HPDE6-E6E7 (cell line): Measurements from ENCODE around the gene PRKCA.
"Not testable (repeated sequence)": the region's sequence is repeated elsewhere in the genome, so short reads cannot be mapped to it uniquely, and the experiment has no call there.

Experiments used
- DNase-seq: peaks from one replicate; pipeline ENCODE4 v3.0.0; 2011; ENCODE audit warnings: missing footprints; ENCODE audit errors: extremely low spot score

PRKCA gene

DNA sequence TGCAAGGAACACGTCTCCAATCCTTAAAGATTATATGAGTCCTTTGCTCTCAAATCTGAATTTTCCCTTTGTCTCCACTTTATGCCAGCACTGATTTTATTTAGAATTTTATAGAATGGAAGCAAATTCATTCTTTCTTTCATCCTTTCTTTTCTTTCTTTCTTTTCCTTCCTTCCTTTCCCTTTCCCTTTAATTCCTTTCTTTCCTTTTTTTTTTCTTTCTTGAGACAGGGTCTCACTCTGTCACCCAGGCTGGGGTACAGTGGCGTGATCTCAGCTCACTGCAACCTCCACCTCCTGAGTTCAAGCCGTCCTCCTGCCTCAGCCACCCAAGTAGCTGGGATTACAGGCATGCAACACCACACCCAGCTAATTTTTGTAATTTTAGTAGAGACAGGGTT is 187.2 kb downstream of the PRKCA start:
- not testable (repeated sequence) for DNase-seq

GRCh38 chr17:66491213-66491612 is 188.8 kb downstream of the PRKCA start:
- DNase-seq = no peak

- DNase-seq = no peak
Observed at GRCh38 chr17:66491665-66492064, 189.3 kb downstream of the PRKCA start.

DNA sequence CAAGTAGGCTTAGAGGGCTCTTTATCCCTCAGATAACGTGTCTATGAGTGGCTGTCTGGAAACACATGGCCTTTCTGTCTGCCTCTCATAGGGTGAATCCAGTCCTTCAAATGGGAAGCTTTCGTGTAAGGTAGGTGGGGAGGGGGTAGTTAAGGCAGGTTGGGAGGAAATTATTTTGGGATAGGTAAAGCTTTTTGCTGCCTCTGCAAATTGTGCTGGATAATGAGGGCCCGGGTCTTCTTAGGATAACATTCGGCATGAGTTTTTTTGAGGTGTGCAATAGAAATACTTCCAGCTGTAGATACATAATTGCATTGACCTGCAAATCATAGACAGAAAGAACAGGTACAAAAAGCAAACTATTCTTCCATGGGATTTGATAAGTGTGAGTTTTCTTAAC is 189.7 kb downstream of the PRKCA start:
- DNase-seq = no peak

- DNase-seq = no peak
Observed at GRCh38 chr17:66492561-66493005, 190.2 kb downstream of the PRKCA start.

DNA sequence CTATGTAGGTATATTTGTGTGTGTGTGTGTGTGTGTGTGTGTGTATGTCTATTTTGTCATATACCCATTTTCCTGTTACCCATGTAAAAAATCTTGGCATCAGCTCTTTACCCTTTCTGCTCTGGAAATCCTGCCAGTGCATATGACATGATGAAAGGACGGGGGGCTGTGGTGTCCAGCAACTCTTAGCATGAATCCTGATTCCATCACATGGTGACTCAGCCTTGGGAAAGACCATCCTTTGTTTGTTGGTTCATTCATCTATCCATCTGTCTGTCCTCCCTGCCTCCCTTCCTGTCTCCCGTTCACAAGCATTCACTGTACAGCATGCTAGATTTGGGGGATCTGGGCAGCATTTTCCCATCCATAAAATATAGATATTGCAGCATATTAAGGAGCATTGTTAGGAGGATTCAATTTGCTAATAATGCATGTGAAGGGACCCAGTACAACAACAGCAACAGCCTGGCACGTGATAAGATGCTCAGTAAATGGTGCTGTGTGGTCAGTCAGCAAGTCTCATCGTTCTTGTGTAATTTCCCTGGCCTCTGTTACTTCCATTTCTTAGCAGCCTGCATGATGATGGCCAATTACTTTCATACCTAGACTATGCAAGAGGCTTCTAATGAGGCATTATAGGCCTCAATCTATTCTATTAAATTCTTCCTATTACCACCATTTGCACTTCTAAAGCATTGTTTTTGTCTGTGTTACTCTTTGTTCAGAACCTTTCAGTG is 191.0 kb downstream of the PRKCA start:
- no peak for DNase-seq

- peak; percentile 67 for DNase-seq
Observed at GRCh38 chr17:66494023-66494803, 191.8 kb downstream of the PRKCA start.

GRCh38 chr17:66495035-66495434 is 192.6 kb downstream of the PRKCA start:
- no peak for DNase-seq

GRCh38 chr17:66496306-66496705 is 193.9 kb downstream of the PRKCA start:
- no peak for DNase-seq

- DNase-seq = no peak
Observed at GRCh38 chr17:66498580-66498979, 196.2 kb downstream of the PRKCA start.

GRCh38 chr17:66506641-66507040 is 204.2 kb downstream of the PRKCA start:
- no peak for DNase-seq

DNA sequence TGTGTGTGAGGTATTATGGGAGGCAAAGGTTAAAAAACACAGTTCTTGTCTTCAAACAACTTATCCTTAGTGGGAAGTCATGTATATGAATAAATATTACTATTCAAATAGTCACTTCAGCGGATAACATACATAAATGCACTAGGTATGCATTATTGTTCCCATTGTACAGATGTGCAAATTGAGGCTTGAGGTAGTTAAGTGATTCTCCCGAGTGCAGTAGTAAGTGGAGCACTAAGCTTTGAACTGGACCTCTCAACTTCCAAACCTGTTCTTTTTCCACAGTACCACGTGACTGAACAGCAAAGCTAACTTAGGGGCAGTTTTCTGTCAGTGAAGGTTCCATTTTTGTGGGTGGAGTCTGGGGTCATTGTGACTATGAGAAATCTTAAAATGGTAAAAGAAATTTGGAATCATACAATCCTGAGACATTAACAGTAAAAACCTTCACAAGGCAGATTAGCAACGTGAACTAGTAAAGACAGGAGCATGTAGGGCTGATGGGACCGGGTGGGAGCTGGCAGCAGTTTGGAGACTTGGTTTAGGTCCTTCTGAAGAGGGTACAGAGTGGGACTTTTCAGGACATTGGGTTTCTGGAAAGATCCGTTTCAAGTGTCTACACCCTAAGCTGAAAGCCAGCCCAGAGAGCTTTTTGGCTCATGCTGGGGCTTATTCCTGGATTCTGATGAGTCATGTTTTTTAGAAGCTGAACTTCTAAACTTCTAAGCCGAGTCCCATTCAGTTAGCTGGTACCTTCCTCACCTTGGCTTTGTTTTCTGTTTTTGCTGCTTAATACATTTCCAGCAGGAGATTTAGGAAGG is 204.9 kb downstream of the PRKCA start:
- peak; percentile 53 for DNase-seq

- DNase-seq = no peak
Observed at GRCh38 chr17:66507982-66508760, 205.8 kb downstream of the PRKCA start.

DNA sequence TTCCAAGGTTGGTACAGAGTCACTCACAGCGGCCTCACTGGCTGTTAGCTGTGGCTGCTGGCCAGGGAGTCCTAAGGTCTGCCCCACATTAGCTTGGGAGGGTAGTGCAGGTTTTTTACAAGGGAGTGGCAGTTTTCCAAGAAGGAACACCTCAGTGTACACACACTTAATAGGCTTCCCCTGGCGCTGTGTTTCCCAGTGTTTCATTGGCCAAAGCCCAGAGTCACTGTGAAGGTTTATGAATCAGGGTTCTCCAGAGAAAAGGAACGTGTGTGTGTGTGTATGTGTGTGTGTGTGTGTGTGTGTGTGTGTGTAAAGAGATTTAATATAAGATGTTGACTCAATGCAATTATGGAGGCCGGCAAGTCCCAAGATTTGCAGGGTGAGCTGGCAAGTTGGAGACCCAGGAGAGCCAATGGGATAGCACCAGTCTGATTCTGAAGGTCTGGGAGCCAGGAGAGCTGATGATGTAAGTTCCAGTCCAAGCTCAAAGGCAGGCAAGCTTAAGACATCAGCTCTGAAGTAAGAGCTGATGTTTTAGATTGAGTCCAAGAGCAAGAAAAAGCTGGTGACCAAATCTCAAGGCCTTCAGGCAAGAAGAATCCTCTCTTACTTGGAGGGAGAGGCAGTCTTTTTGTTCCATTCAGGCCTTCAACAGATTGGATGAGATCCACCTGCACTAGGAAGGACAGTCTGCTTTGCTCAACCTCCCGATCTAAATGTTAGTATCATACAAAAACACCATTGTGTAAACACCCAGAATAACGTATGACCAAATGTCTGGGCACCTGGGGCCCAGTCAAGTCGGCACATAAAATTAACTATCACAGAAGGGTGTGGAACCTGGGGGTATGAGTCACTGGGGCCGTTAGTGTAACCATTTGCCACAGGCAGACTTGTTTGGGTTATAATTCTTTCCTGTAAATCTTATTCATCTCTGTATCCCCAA is 206.8 kb downstream of the PRKCA start:
- peak; percentile 37 for DNase-seq

- DNase-seq = no peak
Observed at GRCh38 chr17:66509926-66510325, 207.5 kb downstream of the PRKCA start.

- no peak for DNase-seq
Observed at GRCh38 chr17:66511135-66511534, 208.7 kb downstream of the PRKCA start.

DNA sequence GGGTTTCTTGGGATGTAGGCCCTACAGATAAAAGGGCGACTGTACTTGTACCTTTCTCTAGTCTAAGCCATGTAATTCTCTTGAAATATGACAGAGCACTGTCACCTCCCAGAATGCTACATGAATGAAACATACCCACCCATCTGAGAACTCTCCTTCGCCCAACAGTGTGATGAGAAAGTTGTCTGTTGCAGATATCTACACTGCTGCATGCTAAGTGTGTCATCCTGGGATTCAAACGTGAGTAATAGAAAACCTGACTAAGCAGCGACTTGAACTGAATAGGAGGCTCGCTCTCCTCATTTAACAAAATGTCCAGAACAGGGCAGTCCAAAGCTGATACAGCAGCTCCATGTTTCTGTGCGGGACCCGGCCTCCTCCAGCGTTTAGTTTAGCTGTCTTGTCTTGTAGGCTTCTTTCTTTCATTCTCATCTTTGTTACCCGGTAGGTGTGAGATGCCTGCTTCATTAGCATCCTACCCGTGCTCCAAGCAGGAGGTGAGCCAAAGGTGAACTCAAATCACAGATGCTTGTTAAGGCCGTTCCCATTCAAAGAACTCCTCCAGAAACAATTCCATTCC is 211.9 kb downstream of the PRKCA start:
- DNase-seq = no peak

- DNase-seq = no peak
Observed at GRCh38 chr17:66515974-66516373, 213.6 kb downstream of the PRKCA start.

GRCh38 chr17:66517336-66518009 is 215.1 kb downstream of the PRKCA start:
- no peak for DNase-seq
